GM19468 (cell line): Measurements from ENCODE around the gene MYLK3.

Experiments used
- ATAC-seq: cut with Tn5 transposase; IDR thresholded peaks from one replicate; pipeline ENCODE4 v1.9.1; 2021; ENCODE audit warnings: mild to moderate bottlenecking, moderate library complexity, moderate number of reproducible peaks; ENCODE audit not compliant: unreplicated experiment; ENCODE audit errors: extremely low read depth

MYLK3 gene

DNA sequence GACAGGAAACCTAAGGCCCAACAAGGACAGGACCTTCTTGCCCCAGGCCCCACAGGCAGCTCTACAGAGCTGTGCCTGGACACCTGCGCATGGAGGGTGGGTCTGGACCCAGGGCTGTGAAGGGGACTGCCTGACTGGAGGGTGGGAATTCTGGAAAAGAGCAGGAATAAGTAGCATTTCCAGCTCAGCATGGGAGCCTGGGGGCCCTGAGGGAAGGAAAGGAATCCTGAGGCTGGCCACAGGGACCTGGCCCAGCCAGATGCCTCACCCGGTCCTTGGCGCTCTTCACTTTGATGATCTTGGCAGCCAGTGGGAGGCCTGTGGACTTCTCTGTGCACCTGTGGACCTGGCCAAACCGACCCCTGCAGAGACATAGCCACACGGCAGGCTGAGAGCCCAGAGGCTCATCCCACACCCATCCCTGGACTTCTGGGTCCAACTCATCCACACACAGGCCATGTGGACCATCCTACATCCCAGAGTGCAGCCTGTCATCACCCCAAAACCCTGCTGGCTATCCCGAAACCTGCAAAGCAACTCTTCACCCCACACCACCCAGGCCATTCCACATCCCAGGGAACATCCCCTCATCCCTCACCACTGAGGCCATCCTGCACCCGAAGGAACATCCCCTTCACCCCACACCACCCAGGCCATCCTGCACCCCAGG lies 18.7 kb downstream of the MYLK3 start:
- no peak for ATAC-seq

DNA sequence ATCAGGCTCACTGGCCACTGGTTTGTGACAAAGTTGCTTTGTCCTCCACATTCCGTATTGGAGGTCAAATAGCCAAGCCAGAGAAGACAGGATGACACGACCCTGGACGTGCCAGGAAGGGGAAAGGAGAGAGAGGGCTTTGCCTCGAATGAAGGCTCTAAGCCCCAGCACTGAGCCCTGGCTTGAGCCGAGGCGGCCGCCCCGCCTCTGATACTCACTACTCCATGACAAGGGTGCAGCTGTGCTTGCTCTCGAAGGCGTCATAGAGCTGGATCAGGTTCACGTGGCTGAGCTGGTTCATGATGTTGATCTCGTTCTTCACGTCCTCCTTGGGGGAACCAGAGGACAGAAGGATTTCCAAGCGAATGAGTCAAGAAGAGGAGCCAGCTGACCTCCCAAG lies 19.3 kb downstream of the MYLK3 start:
- no peak for ATAC-seq

DNA sequence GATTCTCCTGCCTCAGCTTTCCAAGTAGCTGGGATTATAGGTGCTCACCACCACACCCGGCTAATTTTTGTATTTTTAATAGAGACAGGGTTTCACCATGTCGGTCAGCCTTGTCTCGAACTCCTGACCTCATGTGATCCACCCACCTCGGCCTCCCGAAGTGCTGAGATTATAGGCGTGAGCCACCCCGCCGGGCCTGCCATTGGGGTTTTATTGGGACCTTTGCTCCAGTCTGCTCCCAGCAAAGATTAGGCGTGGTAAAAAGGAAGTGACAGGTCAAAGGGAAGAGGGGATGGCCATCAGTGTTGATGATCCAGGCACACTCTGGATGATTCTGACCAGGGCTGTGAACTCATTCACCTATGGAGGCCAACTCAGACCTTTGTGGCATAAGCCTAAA lies 20.5 kb downstream of the MYLK3 start:
- no peak for ATAC-seq

DNA sequence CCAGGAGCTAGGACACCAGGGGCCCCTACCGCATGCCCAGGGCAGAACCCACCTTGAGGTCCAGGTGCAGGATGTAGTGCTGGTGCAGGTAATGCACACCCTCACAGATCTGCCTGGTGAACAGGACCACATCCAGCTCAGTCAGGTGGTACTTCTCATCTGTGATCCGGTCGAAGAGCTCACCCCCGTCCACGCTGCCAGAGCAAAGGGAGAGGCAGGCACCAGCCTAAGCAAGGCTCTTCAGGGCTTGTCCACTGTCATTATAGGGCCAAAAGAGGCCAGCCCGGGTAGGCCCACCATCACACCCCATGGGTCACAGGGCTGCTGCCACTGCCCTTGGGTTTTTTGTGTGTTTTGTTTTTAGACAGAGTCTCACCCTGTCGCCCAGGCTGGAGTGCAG lies 21.0 kb downstream of the MYLK3 start:
- no peak for ATAC-seq

DNA sequence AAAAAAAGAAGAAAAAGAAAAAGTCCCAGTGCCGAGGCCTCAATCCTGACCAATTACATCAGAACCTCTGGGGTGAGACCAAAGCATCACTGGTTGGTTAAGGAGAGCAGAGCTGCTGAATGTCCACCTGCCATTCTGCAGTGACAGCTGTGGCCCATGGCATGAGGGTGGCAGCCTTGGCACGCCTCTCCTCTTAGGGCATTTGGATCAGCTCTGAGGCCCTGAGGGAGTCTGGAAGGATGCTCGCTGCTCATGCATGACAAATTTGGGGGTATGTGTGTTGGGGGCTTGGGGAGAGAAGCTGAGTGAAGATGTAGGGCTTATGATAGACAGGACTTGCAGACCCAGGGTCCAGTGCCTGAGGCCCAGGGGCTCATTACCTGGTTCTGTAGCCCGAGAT lies 26.3 kb downstream of the MYLK3 start:
- no peak for ATAC-seq

DNA sequence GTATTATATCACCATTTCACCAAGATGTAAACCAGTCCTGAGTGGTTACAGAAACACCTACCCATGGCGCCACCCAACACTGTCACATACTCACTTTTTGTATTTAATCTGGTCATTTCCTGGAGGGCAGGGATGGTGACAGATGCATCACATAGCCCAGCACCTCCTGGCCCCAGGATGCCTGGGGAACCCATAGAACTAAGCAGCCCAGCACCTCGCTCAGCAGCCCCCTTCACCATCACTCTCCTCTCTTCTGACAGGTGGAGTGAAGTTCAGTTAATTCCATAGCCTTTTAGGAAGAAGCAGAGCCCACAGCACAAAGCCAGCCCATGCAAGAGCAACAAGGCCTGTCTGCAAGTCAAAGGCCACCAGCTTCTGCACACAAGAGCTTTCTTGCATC lies 27.5 kb downstream of the MYLK3 start:
- no peak for ATAC-seq

DNA sequence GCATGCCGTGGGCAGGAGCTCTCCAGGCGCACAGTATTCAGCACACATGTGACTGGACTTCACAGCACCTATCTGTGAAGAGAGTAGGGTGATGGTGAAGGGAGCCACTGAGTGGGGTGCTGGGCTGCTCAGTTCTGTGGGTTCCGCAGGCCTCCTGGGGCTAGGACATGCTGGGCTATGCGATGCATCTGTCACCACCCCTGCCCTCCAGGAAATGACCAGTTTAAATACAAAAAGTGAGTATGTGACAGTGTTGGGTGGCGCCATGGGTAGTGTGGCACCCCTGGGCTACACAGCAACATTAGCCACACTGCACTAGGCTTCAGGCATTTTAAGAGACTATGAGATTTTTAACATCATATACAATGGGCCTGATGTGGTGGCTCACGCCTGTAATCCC lies 28.6 kb downstream of the MYLK3 start:
- no peak for ATAC-seq

DNA sequence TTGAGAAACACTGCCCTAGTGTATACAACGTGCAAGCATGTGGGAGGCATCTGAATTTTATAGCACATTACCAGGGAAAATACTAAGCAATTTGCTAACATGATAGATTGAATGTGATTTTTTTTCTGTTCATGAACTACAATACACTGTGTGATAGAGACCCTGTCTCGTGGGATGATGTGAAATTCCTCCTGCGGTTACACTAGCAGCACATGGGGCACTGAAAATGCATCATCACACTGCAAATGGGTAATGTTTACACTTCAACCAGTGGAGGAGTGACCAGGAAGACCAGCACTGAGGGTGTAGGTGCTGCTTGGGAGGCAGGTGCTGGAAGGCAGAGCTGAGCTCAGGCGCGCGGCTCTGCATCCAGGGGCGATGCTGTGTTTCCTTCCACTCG lies 29.9 kb downstream of the MYLK3 start:
- ATAC-seq: no peak

DNA sequence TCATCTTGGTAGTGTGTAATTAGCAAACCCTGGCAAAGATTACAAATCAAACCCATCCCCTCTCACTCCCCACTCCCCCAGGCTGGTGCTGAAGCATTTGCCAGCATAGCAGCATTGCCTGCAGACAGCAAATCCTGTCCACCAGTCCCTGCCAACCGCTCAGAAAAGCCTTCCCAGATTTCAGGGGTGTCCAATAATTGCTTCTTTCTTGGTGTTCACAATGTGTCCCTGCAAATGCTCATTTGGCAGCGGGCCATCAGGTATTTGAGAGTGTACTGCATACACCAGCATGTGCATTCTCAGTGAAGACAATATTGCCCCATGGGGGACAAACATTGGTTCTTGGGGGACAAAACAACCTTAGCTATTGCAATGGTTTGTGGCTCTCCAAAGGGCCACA lies 30.5 kb downstream of the MYLK3 start:
- ATAC-seq: no peak

DNA sequence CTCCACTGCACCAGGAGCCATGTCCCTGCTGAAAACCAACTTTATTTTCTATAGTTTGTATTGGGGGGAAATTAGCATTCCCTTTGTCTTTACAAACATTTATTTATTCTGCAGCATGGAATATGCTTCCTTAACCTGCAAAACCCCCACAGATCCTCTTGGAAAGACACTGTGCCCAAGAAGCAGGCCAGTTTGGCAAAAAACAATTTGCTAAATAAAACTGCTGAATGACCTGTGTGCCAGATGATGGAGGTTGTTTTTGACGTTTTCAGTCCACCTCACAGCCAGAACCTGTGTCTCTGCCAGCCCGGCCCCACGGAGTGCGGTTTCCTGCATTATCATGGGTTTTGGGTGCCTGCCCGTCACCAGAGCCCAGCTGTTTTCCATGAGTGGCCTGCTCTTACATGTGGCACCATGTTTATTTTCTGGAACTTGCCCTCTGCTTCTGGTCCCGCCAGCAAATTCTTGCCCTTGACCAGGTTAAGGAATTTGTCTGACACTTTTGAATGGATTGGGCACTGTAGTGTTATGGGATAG lies 32.3 kb downstream of the MYLK3 start:
- no peak for ATAC-seq

DNA sequence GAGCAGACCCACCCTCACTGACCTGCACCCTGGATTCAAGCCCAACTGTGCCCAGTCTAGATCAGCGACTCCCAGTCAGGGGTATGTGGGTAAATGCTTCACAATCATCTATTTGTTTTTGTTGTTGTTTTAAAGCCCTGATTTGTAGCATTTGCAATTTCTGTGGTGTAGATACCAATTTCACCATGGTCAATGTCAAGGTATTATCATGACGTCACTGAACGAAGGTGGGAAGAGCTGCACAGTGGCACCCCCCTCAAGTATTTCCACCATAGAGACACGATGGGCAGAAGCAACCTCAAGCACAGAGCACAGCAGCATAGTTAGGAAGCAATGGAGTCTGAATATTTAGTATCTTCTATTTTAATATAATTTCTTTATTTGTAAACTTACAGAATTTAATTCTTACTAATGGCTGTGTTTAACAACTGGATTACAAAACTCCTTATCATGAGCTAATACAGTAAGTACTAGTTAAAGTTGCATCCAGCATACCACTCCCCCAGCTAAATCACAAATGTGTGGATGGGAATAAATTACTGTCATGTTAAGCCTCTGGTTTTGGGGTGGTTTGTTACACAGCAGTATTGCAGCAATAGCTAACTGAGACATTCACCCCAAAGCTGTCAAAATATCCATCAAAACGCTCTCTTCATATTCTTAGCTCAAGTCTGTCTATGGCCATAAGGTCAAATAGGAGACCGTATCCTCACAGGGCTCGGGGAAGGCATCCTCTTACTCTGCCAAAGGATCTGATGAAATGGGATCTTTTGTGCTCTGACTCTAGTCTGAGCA lies 33.1 kb downstream of the MYLK3 start:
- ATAC-seq: no peak

DNA sequence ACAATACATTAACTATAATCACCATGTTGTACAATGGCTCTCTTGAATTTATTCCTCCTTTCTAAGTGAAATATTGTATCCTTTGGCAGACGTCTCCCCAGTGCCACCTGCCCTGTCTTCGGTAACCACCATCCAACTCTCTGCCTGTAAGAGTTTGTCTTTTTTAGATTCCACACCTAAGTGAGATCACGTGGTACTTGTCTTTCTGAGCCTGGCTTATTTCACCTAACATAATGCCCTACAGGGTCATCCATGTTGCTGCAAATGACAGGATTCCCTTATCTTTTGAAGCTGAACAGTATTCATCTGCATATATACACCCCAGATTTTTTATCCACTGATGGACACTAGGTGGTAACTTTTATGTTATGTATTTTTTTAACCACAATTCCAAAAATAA lies 34.5 kb downstream of the MYLK3 start:
- no peak for ATAC-seq

DNA sequence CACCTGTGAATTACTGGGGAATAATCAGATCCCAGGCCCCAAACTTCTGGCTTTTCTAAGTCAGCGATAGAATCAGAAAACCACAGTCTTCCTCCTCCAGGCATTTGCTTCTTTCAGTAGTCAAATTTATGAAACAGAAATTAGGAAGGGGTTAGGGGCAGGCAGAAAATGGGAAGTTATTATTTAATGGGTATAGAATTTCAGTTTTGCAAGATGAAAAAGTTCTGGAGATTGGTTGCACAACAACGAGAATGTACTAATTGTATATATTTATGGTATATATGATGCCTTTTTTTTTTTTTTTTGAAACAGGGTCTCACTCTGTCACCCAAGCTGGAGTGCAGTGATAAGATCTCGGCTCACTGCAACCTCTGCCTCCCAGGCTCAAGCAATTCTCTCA lies 35.2 kb downstream of the MYLK3 start:
- ATAC-seq: no peak

DNA sequence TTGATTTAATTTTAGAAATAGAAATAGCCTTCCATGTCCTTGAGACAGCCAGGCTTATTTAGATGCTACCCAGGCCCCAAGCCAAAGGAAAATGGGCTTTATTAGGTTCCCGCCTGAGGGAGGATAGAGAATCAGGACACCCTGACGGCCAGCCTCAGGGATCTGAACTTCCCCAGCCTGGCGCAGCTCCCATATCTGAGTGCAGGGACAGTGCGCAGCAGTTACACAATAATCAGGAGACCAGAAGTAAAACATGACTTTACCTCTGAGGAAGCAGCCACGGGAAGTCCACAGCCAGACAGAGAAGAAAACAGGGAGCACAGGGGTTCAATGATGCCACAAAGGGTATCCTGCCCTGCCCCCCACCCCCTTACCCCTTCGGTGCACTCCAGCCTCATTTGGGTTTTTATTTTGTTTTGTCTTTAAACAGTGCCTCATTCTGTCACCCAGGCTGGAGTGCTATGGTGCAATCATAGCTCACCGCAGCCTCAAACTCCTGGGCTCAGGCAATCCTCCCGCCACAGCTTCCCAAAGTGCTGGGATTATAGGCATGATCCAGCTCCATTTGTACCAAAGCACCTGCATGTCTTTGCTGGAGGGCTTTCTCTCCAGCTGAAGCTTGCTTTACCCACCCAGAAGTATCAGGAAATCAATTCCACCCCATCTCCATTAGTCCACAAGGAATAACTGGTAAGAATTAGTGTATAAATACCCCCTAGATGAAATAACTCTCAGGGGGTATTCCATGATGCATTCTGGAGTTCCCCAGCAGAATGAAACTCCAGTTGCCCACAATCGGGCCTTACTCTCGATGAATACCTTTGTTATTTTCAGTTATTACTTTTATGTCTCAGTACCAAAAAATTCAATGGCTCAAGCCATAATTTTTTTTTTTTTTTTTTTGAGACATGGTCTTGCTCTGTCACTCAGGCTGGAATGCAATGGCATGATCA lies 36.8 kb downstream of the MYLK3 start:
- no peak for ATAC-seq

DNA sequence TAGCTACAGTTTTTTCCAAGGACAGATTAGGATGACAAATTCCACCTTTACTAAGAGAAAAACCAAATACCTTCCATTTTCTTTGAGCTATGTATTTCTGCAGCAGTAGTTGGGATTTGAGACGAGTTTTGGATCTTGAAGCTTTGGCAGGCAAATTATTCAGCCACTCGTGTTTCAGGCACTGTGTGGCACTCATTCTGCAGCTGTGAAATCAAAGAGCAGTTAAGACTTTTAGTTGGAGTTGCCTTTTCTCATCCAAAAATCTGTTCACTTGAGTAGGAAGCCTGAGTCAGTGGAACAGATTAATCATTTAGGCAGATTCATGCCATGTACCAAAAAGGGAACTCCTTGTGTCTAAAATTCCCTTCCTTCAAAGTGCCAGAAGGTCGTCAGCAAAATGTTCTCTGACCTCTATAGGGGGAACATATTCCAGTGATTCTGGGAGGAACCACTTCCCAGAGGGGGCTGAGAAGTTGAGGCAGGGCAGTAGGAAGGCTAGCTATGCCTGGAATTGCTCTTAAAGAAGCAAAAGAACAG lies 38.6 kb downstream of the MYLK3 start:
- ATAC-seq: no peak

DNA sequence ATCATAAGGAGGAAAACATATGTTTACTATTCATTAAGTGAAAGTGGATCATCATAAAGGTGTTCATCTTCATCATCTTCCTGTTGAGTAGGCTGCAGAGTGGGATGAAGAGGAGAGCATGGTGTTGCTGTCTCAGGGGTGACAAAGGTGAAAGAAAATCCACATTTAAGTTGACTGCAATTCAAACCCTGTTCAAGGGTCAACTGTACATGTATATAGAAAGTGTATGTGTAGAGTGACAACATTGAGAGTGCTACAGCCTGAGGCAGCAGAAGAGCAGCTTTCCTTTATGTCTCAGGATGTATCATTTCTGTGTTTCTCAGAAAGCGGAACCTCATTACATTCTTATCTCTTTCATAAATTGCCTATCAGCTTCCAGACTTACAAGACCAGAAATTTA lies 41.5 kb downstream of the MYLK3 start:
- ATAC-seq: no peak

DNA sequence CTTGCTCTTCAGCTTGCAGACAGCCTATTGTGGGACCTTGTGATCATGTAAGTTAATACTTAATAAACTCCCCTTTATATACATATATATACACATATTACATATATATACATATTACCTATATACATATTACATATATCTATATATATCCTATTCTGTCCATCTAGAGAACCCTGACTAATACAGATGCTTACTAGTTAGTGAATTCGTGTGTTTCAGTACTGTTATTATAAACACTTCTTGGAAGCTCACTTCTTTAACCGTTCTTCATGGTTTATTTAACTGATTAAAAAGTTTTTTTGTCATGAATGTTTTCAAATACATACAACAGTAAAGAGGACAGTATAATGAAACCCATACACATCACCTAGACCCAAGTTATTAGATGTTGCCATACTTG lies 46.1 kb downstream of the MYLK3 start:
- ATAC-seq: no peak

DNA sequence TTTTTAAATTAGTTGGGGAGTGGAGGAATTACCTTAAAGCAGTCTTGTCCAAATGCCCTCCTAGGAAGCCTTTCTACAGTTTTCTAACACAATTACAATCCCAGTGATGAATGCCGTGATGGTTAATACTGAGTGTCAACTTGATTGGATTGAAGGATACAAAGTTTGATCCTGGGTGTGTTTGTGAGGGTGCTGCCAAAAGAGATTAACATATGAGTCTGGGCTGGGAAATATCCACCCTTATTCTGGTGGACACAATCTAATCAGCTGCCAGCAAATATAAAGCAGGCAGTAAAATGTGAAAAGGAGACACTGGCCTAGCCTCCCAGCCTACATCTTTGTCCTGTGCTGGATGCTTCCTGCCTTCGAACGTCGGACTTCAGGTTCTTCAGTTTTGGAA lies 46.5 kb downstream of the MYLK3 start:
- no peak for ATAC-seq

DNA sequence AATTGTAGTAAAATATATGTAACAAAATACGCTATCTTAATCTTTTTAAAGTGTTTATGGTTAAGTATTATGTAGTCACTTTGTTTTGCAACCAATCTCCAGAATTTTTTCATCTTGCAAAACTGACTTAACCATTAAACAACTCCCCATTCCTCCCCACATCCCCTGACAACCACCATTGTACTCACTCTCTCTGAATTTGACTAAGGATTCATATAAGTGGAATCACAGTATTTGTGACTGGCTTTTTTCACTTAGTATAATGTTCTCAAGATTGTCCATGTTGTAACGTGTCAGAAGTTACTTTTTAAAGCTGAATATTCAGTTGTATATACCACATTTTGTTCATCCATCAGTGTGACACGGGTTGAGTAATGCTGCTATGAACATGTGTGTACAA lies 48.1 kb downstream of the MYLK3 start:
- ATAC-seq: no peak

DNA sequence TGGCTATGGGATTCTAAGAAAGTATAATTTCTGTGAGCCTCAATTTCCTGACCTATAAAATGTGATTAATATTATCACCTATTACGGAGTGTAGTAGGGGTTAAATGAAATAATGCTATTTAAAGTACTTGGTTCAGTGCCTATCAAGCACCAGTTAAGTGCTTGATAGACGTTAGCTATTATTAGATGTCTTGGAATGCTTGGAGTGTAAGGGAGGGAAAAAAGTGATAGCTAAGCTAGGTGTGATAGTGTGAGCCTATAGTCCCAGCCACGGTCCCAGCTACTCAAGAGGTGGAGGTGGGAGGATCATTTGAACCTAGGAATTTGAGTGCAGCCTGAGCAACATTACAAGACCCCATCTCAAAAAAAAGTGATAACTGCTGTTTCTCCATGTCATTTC lies 51.2 kb downstream of the MYLK3 start:
- ATAC-seq: no peak
